Coronary artery (tissue), 2 donors: Measurements from ENCODE around the gene LARP7.
"Not testable (repeated sequence)": the region's sequence is repeated elsewhere in the genome, so short reads cannot be mapped to it uniquely, and the experiment has no call there.

Source experiments
- DNase-seq: peaks from one replicate; pipeline ENCODE4 v3.0.0-alpha.2; 2017; ENCODE audit warnings: low spot score
- H3K27ac ChIP-seq, 2 donors: fragments of 200-600 bp; sonication (generic); one replicate each; pipeline ENCODE4 v1.5.1; 2016 to 2019
- H3K4me3 ChIP-seq: fragments of 200-600 bp; sonication (generic); 2 replicates; pipeline ENCODE4 v1.5.1; 2016; ENCODE audit warnings: mild to moderate bottlenecking, moderate library complexity
- CTCF ChIP-seq: fragments of 200-600 bp; sonication (generic); IDR thresholded peaks from one replicate; pipeline ENCODE4 v1.5.1; 2019; ENCODE audit warnings: antibody characterized with exemption

LARP7 gene

GRCh38 chr4:112704991-112705845, 68.3 kb downstream of the LARP7 start:
- DNase-seq, result no peak
- peak overlapping the region; percentile 70 for H3K4me3 ChIP-seq
- no peak for TF ChIP-seq CTCF
- peak overlapping the region in 1 of 2 donors; percentile 31 for H3K27ac ChIP-seq

GRCh38 chr4:112705891-112706839, 69.2 kb downstream of the LARP7 start:
- not testable (repeated sequence) for DNase-seq
- Histone ChIP-seq H3K4me3 (peak overlapping the region; percentile 70), H3K27ac (peak overlapping the region in 1 of 2 donors; percentile 31)

- Histone ChIP-seq H3K27ac (no peak overlapping the region), H3K4me3 (peak overlapping the region; percentile 70)
- no peak for TF ChIP-seq CTCF
- no peak for DNase-seq
Observed at GRCh38 chr4:112706840-112707207, 69.9 kb downstream of the LARP7 start.
